Nucleus accumbens (tissue), 56 donors: ENCODE measurements around the gene DCHS2.

Experiments used
- DNase-seq, 56 donors: peaks; one replicate each; lab custom pipeline; 2025; lab: John Stamatoyannopoulos, UW

DCHS2 gene

DNA sequence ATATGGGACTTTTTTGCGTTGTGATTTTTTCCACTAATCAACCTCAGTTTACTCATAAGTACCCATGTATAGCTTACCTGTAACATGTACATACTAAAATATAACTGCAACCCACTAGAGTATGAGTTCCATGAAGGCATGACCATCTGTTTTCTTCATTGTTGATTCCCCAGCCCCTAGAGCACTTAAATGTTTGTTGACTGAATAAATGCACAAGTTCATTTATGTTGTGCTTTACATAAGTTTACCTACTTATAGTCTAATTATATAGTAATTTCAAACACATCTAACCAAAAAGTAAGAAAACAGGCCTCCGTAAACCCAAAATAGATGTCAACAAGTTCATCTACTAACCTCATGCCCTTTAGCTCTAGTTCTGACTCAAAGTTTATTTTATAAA lies 34.7 kb downstream of the DCHS2 start:
- no peak for DNase-seq

DNA sequence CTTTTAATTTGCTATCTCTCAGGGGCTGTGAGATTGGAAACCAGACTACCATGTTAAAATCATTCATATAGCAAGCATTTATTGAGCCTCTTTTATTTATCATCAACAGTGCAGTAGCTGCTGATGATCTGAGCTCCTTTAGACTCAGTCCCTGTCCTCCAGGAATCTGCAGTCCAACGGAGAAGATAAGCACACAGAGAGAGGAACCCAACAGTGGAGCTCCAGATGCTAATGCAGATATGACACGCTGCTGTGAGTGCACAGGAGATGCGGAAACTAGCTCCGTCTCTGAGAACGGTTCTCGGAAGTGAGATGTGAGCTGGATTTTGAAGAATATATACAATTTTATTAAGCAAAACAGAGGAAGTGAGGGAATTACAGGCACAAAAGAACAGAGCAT lies 35.4 kb downstream of the DCHS2 start:
- DNase-seq, result no peak

DNA sequence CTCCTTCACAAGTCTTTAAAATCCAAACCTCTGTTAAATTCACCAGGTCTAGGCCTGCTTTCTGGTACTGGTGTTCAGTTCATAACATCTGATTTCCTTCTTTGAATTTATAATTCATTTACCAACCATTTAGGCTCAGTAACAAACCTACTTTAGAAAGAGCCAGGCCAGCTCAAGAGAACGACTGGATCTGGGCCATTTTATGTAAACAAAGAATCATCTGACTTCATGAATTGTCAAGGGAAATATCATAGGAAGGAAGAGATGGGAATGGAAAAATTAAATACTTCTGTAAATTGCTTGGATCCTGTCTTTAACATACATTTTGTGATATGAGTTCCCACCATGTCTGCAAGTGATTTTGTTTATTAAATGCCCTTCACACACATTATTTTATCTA lies 36.5 kb downstream of the DCHS2 start:
- no peak for DNase-seq

DNA sequence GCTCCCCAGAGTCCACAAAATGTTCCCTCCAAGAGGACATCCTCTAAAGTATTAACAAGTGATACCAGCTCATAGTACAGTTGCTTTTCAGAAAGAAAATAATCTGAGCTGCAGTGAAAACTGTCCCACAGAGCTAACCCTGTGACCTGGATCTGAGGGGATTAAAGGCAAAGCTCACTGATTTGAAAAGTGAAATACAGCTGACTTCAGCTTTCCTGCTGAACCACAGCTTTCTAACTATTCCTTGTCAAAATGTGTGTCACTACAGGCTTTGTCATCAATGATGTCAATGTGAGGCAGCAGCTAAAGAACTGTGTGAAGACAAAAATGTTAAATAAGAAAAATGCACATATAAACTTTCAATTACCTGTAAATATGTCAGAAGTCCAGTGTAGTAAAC lies 36.9 kb downstream of the DCHS2 start:
- DNase-seq, result no peak

DNA sequence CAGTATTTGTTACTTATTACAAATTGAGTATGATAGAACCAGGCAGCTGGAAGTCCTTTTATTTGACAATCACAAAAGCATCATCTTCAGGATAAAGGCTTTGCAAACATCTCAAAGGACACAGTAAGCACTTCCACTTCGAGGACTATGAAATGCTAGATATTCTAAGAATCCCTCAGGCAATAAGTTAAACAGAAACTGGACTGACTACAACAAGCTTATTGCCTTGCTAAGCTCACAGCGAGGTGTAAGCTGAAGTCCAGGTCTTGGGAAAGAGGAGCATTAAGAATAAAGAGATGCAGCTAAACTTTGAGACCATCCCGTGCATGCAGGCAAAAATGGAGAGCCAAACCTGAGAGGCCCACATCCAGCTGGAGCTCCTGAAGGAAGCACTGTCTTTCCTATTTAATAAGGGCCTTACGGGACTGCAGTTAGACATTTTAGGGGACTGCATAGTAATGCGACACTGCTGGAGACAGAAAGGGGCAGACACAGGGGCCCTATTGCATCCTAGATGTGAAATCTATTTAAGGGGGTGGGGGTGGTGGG lies 38.7 kb downstream of the DCHS2 start:
- DNase-seq, result no peak

DNA sequence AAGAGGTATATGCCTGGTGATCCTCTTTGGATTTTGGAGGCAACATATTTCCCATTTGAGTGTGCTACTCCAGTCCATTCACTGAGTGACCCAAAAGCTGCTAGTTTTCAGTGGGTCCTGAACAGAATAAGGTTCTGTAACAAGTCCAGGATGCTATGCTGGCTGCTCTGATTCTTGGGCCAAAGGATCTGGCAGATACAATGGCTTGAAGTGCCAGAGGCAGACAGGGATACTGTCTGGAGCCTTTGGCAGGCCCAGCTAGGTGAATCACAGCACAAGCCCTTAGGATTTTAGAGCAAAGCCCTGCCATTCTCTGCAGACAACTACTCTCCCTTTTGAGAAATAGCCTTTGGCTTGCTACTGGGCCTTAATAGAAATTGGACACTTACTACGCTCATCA lies 40.6 kb downstream of the DCHS2 start:
- peak in 9 of 56 donors; percentile 2 to 26 (median 9) for DNase-seq

DNA sequence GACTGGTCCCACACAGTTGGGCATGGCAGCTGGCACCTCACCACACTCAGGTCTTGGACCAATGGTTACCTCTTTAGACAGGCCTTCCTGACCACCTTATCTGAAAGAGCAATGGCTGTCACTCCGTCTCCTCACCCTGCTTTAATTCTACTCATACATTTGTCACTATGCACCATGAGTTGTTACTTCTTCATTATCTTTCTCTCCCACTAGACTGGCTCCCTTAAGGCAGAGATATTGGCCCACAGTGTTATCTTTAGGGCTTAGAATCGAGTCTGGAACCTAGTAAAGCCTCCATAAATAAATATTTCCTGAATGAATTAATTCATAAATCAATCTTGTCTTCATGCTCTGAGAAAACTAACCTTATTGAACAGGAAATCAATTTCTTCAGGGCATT lies 46.6 kb downstream of the DCHS2 start:
- no peak for DNase-seq

DNA sequence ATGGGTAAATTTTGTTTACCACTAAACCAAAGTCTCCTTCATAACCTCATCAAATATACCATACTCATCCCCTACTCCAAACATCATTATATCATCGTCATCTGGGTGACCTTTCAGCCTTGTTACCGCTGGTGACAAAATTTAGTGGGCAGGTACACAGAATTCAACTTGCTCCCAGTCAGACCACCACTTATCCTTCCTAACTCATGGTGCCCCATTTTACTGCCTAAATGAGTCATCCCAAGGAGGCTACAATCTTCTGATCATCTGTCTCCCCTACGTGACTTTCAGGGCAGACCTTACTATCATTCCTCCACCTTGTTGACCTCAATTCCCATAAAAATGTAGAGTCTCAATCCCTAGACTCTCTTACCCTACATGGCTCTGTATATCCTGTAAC lies 49.6 kb downstream of the DCHS2 start:
- no peak for DNase-seq

DNA sequence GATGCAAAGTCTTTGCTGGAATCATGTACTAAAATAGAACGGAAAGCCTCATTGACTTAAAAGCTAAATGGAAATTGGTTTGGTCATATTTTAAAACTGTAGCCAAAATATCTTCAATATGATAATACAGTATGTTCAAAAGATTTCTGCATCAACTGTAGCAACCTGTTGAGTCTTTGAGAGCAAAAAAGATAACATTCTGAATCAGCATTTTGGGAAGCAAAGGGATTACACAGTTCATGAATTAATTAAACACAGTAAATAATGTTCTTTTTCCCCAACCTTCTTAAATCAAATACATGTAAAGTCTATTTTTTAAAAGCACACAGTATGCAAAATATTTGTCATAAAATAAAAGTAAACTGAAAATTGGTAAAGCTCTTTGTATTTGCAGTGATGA lies 50.5 kb downstream of the DCHS2 start:
- no peak for DNase-seq

DNA sequence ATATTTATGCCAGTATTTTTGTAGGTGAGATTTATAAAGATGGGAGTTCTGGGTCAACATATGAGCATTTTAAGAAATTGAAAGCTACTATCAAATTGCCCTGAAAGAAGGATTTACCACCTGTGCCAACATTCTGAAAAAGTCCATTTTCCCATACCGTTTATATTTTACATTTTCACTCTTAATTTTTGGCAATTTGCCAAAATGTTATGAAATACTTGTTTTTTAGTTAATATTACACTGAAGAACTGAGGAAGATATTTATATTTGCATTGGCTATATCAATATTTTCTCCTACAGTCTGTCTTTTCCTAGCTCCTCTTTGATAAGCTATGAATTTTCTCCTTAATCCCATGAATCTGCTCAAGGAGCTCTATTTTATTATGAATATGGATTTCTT lies 52.4 kb downstream of the DCHS2 start:
- no peak for DNase-seq

DNA sequence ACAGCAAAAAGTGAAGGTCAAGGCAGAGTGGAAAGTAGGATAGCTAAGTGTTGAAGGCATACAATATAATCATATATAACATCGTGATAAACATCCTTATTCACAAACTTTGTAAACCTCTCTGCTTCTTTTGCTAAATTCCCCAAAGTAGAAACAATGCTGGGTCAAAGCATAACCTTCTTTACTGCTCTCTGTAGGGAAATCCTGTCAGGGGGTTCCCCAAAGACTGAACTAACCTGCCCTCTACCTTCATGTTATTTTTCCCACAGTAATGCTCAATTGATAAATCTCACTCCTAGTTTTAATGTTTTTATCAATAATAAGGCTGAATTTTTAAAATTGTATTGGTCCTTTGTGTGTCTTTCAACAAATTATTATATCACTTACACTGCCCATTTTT lies 55.7 kb downstream of the DCHS2 start:
- DNase-seq, result no peak

DNA sequence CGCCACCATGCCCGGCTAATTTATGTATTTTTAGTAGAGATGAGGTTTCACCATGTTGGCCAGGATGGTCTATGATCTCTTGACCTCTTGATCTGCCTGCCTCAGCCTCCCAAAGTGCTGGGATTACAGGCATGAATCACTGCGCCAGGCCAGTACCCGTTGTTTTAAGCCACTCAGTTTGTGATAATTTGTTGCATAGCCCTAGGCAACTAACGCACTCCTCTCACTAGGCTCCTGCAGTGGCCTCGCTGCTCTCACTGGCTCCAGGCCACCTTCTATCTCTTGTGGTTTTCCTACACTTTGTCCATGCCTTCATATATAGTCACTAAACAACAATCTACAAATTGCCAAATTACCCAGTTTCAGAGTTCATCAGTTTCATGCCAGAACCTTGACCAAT lies 58.1 kb downstream of the DCHS2 start:
- no peak for DNase-seq

DNA sequence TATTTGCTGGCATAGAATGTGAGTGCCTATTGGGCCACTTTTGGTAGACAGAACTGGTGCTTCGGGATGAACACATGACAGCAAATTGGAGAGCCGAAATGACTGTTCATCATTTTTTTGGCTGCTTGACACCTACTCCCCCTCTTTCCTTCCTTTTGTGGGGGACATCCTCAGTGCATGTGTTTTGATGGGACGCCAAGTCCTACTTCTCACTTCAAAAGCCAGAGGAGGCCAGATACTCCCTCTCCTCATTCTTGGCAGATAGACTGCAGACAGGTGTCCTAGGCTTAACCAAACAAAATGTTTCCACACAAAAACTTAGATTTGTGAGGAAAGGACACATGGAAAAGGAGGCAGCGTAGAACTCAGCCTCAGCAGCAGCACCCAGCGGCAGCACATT lies 62.4 kb downstream of the DCHS2 start:
- no peak for DNase-seq

DNA sequence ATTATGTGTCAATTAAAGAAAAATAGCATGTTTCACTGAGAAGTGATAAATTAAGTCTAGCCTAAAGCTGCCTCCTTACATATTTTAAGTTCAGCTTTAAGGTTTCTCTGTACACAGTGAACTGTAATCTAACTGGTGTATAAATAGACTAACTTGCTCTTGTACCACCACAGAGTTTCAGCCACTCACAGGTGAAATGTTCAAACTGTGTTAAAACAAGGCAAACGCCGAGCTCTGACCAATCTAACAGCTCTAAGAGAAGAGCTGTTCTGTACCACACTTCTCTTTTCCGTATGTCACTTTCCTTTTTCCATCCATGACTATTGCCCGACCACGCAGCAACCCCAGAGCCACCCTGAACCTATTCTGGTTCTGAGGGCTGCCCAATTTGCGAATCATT lies 64.5 kb downstream of the DCHS2 start:
- DNase-seq, result no peak

DNA sequence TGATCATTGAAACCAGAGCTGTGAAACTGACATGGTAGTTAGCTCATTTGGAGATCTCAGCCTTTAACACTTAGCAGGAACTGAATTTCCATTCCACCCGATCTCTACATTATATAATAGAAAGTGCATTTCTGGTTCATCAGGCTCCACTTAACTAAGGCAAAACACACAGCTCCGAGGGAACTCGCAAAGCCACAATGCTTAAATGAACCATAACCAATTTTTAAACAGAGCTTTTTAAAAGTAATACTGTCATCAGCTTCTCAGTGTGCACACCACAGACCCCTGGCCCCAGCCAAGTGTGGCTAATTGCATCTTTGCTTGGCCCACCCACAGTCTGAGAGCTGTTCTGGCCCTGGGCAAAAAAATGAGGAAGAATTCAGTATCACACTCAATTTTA lies 66.1 kb downstream of the DCHS2 start:
- peak in 5 of 56 donors; percentile 2 to 15 (median 6) for DNase-seq

DNA sequence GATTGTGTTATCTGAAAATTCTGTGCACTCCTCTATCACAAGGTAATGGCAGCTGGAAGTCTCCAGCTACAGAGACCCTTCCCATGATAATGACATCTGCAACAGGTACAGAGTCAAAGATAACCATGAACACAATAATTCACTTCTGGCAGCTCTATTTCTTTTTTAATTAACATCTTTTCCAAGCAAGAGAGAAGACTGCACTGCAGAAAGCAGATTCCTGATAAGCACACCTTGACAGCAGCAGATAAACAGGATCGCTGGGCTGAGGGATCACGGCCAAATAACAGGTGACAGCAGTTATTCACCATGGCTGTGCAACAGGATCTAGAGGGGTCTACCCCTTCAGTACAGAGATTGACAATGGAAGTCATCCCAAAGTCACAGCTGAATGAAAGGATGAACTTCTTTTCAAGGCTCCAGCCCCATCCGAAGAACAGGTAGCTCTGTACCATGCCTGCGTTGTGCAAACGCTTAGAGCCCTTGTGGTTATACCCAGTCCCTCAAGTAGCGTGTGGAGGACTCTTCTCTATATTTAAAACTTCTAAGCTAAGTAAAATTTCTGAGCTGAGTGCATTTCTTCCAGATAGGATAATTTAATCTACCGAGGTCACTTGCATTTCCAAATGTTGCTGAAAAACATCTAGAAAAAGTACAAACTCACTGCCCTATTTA lies 66.7 kb downstream of the DCHS2 start:
- DNase-seq, result peak in 1 of 56 donors; percentile 4

DNA sequence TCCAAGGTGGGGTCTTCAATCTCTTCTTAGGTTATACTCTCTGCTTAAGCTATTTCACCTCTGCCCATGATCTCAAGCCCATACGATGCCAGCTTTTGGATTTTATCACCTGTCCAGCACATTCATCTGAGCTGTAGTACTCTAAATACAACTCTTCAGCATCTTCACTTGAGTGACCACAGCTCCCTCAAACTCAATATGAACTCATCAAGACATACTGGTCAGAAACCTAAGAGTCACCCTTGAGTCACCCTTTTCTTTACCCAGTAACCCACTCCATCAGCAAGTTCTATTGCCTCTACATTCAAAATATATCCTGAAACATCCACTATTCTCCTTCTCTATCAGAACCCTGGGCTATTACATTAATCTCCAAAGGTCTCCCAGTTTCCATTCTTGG lies 69.4 kb downstream of the DCHS2 start:
- DNase-seq, result no peak

DNA sequence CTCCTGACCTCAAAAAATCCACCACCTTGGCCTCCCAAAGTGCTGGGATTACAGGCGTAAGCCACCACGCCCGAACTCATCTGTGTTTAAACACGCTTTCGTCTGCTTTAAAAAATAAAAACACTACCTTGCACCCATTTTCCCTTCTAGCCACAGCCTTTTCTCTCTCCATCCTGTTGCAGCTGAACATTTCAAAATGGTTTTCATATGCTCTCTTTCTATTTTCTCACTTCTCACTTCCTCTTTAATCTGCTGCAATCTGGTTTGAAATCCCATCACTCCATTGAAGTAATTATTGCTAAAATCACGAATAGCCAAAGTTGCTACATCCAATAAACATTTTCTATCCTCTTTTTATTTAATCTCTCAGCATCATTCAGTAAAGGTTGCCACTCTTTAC lies 70.0 kb downstream of the DCHS2 start:
- no peak for DNase-seq

DNA sequence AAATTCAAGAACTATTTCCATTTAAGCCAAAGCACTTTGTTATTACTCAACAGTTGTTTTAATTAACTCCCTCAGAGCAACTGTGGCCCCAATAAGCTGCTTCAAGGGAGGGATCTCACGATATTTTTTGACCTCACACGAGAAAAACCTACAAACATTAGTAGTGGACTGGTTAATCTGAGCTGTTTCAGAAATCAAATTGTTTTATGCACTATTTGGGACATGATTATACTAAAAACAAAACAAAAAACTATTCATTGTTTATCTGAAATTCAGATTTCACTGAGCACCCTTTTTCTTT lies 74.3 kb downstream of the DCHS2 start:
- no peak for DNase-seq

DNA sequence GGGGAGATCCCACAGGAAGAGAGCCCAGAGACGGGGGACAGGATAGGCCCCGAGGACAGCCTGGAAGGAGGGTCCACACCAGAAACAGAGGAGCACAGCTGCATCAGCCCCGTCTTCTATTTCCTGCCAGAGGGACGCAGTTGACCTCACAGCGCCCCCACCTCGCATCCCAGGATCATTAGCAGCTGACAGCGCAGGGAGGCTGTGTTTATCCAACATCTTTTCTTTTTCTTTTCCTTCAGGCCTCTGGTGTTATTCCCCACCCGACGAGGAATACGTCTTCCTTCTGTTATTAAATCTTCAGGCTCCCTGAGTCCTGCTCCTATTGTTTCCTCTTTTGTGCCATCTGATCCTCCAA lies 75.4 kb downstream of the DCHS2 start:
- DNase-seq, result peak in 16 of 56 donors; percentile 1 to 44 (median 8)

DNA sequence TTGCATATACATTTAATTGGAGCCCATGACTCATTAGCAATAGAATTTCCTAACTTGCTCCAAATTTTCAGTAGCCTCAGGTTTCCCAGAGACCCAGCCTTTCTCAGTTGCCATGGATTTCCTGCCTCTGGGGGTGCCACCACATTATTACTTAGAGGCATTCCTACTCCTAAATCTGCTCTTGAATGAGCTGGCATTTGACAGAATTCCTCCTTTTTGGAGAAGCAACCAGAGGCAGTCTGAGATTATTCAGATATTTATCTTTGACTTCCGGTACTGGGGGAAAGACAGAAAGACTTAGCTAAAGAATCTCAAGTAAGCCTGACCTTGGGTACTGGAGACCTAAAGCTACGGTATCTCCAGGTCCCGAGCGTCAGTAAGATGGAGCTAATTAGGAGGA lies 76.3 kb downstream of the DCHS2 start:
- peak in 1 of 56 donors; percentile 3 for DNase-seq

DNA sequence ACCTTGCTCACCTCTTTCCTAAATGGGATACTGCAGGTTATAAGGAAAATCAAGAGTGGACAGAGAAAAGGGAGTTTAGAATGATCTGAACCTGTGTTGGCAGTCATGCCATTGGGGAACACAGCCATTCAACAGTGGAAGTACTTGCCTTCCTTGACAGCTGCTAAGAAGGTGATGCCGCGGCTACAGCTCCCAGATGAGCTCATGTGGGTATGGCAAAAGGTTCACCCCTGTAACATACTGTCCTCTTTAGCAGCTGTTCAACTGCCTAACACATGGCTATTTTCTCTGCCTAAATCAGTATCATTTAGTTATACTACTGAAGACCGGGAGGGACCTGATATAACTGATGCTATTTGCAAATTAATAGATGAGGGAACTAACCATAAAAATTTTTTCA lies 76.8 kb downstream of the DCHS2 start:
- no peak for DNase-seq

DNA sequence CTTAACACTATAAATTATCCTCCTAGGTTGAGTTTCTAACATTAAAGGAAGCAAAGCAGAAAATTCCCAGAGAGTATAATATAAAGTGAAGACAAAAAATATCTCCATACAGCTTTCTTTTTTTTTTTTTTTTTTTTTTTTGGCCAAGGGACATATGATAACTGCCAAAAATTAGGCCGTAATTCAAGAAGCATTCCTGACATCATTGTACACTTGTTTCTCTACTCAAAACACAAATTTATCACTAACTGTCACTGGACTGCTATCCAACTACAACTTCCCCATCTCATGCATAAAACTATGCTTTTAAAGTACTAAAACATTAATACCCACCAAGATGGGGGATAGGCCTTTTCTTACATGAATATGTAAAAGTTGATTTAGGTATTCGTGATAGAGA lies 77.2 kb downstream of the DCHS2 start:
- no peak for DNase-seq
